Measurements from ENCODE around the gene ATXN7L1.
"Not testable (repeated sequence)": the region's sequence is repeated elsewhere in the genome, so short reads cannot be mapped to it uniquely, and the experiment has no call there.

Gene ATXN7L1

GRCh38 chr7:105731042-105731441 lies 145.4 kb downstream of the ATXN7L1 start:
- no peak for DNase-seq

GRCh38 chr7:105728028-105728427 lies 148.4 kb downstream of the ATXN7L1 start:
- DNase-seq = no peak

GRCh38 chr7:105724688-105725087 lies 151.7 kb downstream of the ATXN7L1 start:
- DNase-seq = no peak

GRCh38 chr7:105723572-105723971 lies 152.8 kb downstream of the ATXN7L1 start:
- no peak for DNase-seq

GRCh38 chr7:105721571-105722104 lies 154.8 kb downstream of the ATXN7L1 start:
- no peak for DNase-seq

- DNase-seq = no peak
These were observed 156.5 kb downstream of the ATXN7L1 start for GRCh38 chr7:105719919-105720318.

GRCh38 chr7:105719395-105719794 lies 157.0 kb downstream of the ATXN7L1 start:
- no peak for DNase-seq

GRCh38 chr7:105718511-105718925 lies 157.9 kb downstream of the ATXN7L1 start:
- no peak for DNase-seq

- DNase-seq = no peak
These were observed 160.9 kb downstream of the ATXN7L1 start for GRCh38 chr7:105715528-105715927.

GRCh38 chr7:105713488-105714465 lies 162.6 kb downstream of the ATXN7L1 start:
- DNase-seq = no peak

GRCh38 chr7:105712877-105713276 lies 163.5 kb downstream of the ATXN7L1 start:
- DNase-seq = no peak

GRCh38 chr7:105711726-105712402 lies 164.5 kb downstream of the ATXN7L1 start:
- DNase-seq = no peak

GRCh38 chr7:105710720-105711119 lies 165.7 kb downstream of the ATXN7L1 start:
- not testable (repeated sequence) for DNase-seq

- DNase-seq = no peak
These were observed 167.7 kb downstream of the ATXN7L1 start for GRCh38 chr7:105708763-105709080.

- DNase-seq = peak; percentile 15
These were observed 168.2 kb downstream of the ATXN7L1 start for GRCh38 chr7:105707967-105708762.

- no peak for DNase-seq
These were observed 169.0 kb downstream of the ATXN7L1 start for GRCh38 chr7:105707381-105707780.

GRCh38 chr7:105705427-105705826 lies 171.0 kb downstream of the ATXN7L1 start:
- DNase-seq = no peak

GRCh38 chr7:105703207-105703930 lies 173.0 kb downstream of the ATXN7L1 start:
- DNase-seq = no peak

- no peak for DNase-seq
These were observed 176.7 kb downstream of the ATXN7L1 start for GRCh38 chr7:105699568-105700236.

- no peak for DNase-seq
These were observed 177.9 kb downstream of the ATXN7L1 start for GRCh38 chr7:105698531-105698930.

- no peak for DNase-seq
These were observed 178.6 kb downstream of the ATXN7L1 start for GRCh38 chr7:105697753-105698152.

- DNase-seq = not testable (repeated sequence)
These were observed 179.2 kb downstream of the ATXN7L1 start for GRCh38 chr7:105697169-105697568.
